GM23338 (cell line): ENCODE measurements around the gene SPECC1L.
"Not testable (repeated sequence)": the region's sequence is repeated elsewhere in the genome, so short reads cannot be mapped to it uniquely, and the experiment has no call there.

Experiments used
- EZH2 ChIP-seq: fragments of 200-600 bp; sonication (generic); IDR thresholded peaks from one replicate; pipeline ENCODE4 v1.8.0; 2017; ENCODE audit warnings: antibody characterized with exemption, mild to moderate bottlenecking, low read depth; ENCODE audit not compliant: unreplicated experiment
- EZH2phosphoT487 ChIP-seq: fragments of 200-600 bp; sonication (generic); IDR thresholded peaks from one replicate; pipeline ENCODE4 v1.8.1; 2018; ENCODE audit warnings: antibody characterized with exemption; ENCODE audit not compliant: unreplicated experiment
- POLR2AphosphoS5 ChIP-seq: IDR thresholded peaks from 2 replicates; pipeline ENCODE4 v1.6.1; 2016; ENCODE audit warnings: antibody characterized with exemption, low read depth
- TF ChIP-seq, protein P1 (sequence below), 2 experiments: fragments of 200-600 bp in 1 of 2; sonication (generic) in 1 of 2; conservative IDR thresholded peaks; 2 replicates each; pipeline versions ENCODE4 v1.5.1 to v1.6.1; 2016 to 2017; ENCODE audit warnings: antibody characterized with exemption in 2 of 2, low read depth in 2 of 2, mild to moderate bottlenecking in 2 of 2, moderate library complexity in 1 of 2
- TF ChIP-seq, protein P2 (sequence below): IDR thresholded peaks from 2 replicates; pipeline ENCODE4 v1.6.1; 2016; ENCODE audit warnings: antibody characterized with exemption

DNA sequence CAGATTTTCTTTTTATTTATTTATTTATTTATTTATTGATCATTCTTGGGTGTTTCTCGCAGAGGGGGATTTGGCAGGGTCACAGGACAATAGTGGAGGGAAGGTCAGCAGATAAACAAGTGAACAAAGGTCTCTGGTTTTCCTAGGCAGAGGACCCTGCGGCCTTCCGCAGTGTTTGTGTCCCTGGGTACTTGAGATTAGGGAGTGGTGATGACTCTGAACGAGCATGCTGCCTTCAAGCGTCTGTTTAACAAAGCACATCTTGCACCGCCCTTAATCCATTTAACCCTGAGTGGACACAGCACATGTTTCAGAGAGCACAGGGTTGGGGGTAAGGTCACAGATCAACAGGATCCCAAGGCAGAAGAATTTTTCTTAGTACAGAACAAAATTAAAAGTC, 45.6 kb downstream of the SPECC1L start:
- TF ChIP-seq, protein P1, sequence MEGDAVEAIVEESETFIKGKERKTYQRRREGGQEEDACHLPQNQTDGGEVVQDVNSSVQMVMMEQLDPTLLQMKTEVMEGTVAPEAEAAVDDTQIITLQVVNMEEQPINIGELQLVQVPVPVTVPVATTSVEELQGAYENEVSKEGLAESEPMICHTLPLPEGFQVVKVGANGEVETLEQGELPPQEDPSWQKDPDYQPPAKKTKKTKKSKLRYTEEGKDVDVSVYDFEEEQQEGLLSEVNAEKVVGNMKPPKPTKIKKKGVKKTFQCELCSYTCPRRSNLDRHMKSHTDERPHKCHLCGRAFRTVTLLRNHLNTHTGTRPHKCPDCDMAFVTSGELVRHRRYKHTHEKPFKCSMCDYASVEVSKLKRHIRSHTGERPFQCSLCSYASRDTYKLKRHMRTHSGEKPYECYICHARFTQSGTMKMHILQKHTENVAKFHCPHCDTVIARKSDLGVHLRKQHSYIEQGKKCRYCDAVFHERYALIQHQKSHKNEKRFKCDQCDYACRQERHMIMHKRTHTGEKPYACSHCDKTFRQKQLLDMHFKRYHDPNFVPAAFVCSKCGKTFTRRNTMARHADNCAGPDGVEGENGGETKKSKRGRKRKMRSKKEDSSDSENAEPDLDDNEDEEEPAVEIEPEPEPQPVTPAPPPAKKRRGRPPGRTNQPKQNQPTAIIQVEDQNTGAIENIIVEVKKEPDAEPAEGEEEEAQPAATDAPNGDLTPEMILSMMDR (conservative IDR thresholded peaks at IDR 0.05; ENCODE audit: low read depth in 2 of 2), result not testable (repeated sequence)
- not testable (repeated sequence) for TF ChIP-seq POLR2AphosphoS5, EZH2, EZH2phosphoT487
- TF ChIP-seq, protein P2, sequence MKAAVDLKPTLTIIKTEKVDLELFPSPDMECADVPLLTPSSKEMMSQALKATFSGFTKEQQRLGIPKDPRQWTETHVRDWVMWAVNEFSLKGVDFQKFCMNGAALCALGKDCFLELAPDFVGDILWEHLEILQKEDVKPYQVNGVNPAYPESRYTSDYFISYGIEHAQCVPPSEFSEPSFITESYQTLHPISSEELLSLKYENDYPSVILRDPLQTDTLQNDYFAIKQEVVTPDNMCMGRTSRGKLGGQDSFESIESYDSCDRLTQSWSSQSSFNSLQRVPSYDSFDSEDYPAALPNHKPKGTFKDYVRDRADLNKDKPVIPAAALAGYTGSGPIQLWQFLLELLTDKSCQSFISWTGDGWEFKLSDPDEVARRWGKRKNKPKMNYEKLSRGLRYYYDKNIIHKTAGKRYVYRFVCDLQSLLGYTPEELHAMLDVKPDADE, result not testable (repeated sequence)
